ENCODE data around the gene ZYG11B.

- peak; percentile 67 for TF ChIP-seq CTCF (conservative IDR thresholded peaks at IDR 0.05)
- no peak for TF ChIP-seq ZFX (IDR thresholded peaks at IDR 0.05)
Observed at GRCh38 chr1:52825868-52826267, 99.6 kb downstream of the ZYG11B start.

All from C4-2B (cell line).